GM12865 (cell line): ENCODE data around the gene KCNK10.

Experiments
- DNase-seq: peaks from one replicate; pipeline ENCODE4 v3.0.0; 2010; ENCODE audit warnings: low read depth
- H3K4me3 ChIP-seq: 2 replicates; pipeline ENCODE4 v1.5.1; 2011; ENCODE audit warnings: mild to moderate bottlenecking, low read depth, low read length, control low read depth
- CTCF ChIP-seq: IDR thresholded peaks from 2 replicates; pipeline ENCODE4 v1.5.1; 2011; ENCODE audit warnings: low read length, control low read depth, low read depth, inconsistent platforms; ENCODE audit not compliant: insufficient read depth; ENCODE audit errors: missing control alignments

Gene KCNK10

DNA sequence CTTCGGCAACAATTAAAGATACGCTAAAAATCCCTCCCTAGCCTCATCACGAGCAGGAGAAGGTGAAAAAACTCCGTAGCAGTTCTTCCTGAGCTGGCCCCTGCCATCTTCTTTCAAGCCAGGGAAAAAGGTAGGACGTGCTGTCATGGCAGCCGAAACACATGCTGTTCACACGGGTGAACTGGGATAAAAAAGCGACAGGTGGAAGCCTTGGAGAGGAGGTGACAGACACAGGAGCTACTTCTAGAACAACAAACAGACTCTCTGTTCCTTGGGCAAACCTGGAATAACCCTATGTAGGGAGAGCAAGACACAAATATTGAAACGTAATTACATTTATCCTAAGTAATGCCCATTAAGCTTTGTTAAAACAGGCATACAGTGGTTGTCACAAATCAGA lies 81.3 kb downstream of the KCNK10 start:
- no peak overlapping the region for H3K4me3 ChIP-seq
- no peak for DNase-seq
- no peak for TF ChIP-seq CTCF

DNA sequence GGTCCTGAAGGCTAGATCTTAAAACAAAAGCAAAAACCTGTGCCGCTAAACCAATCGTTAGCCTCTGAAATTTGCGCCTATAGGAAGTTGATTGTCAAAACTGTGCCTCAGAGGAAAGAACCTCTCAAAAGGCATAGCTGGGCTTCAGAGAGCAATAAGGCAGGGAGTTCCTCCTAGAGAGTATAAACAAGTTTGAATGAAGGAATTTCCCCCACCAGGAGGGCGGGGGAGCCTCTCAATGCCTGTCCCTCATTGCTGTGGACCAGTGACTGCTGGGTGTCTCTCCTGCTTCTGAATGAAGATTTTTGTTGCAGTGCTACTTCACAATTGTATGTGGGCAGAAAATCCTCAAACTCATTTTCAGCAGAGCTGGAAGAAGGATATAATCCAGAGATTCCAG lies 88.6 kb downstream of the KCNK10 start:
- DNase-seq = no peak
- no peak overlapping the region for H3K4me3 ChIP-seq
- TF ChIP-seq CTCF = no peak

DNA sequence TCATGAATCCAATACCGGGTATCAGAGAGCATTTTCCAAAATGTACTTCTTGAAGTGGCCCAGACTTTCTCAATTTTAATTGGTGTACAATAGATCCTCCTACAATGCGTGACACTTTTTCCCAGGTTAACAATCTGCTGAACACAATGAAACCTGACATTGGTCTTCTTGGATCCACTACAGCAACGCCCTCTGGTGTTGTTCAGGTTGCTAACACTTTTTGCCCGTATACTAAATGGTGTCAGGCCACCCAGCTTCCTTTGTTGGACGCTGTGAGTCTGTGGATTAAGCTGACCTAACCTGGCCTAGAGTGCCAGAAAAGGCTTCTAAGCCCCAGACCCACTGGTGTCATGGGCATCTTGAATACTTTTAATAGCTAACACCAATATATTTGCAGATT lies 89.2 kb downstream of the KCNK10 start:
- TF ChIP-seq CTCF = peak; percentile 49
- peak; percentile 41 for DNase-seq
- H3K4me3 ChIP-seq = no peak overlapping the region

GRCh38 chr14:88232771-88233170 lies 90.3 kb downstream of the KCNK10 start:
- no peak for TF ChIP-seq CTCF
- no peak for DNase-seq
- H3K4me3 ChIP-seq = no peak overlapping the region

- TF ChIP-seq CTCF = no peak
- H3K4me3 ChIP-seq = no peak overlapping the region
- no peak for DNase-seq
Observed at GRCh38 chr14:88231603-88232002, 91.5 kb downstream of the KCNK10 start.

DNA sequence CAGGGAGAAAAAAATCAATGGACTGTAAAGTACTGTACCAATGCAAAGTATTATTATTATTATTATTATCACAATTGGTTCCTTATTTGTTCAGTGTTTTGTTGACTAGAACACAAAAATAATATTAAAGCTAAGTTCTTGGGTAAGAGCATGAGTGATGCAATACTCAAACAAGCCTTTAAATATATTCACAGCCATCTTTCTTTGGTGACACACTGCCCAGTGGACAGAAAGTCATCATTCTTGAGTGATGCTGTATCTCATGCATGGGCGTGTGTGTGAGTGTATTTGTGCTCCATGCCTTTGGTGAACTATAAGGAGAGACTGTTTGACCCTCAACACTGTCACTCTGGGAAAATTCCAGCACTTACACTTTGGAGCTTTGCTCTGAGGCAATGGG lies 93.6 kb downstream of the KCNK10 start:
- no peak overlapping the region for H3K4me3 ChIP-seq
- no peak for DNase-seq
- TF ChIP-seq CTCF = no peak

GRCh38 chr14:88228522-88229236 lies 94.4 kb downstream of the KCNK10 start:
- no peak overlapping the region for H3K4me3 ChIP-seq
- DNase-seq = no peak
- no peak for TF ChIP-seq CTCF
